ENCODE data around the gene ZNF175. TPM values are rescaled to one million over a fixed set of nuclear protein-coding genes. Genes with fewer than 3 reads are reported as not detected.
A peak's percentile ranks its signal among the peaks of the same experiment; 100 is the strongest.

ZNF175 gene
- total and polyA plus RNA-seq, 9 of the 15 experiments (the other 6 are each of a cell fraction or from before 2014, with no cell fraction given): 3.7 to 37.9 (median 14.0) TPM

GRCh38 chr19:51552996-51553725, 17.9 kb upstream of the ZNF175 start (continued):
- no peak for TF ChIP-seq NR0B1 (IDR thresholded peaks at IDR 0.05; ENCODE audit: partially characterized antibody)
- peak; percentile 60; the same call in 1 of the 2 replicates for TF ChIP-seq JUN (IDR thresholded peaks at IDR 0.05; ENCODE audit: borderline replicate concordance, low read depth, low read length)
- peak; percentile 85; the same call in 1 of the 2 replicates for TF ChIP-seq JUN (CRISPR knock-in tag; IDR thresholded peaks at IDR 0.05; ENCODE audit: borderline replicate concordance)
- peak; percentile 81 for TF ChIP-seq NFIC (IDR thresholded peaks at IDR 0.05)
- no peak for TF ChIP-seq STAT5B (CRISPR knock-in tag; IDR thresholded peaks at IDR 0.05)
- TF ChIP-seq NCOA1 (IDR thresholded peaks at IDR 0.05; ENCODE audit: low read depth): peak; percentile 88
- TF ChIP-seq ATF2 (CRISPR knock-in tag; IDR thresholded peaks at IDR 0.05): no peak
- TF ChIP-seq NFYB (IDR thresholded peaks at IDR 0.05; ENCODE audit: extremely low read depth, insufficient read length): no peak
- TF ChIP-seq MLLT1 (IDR thresholded peaks at IDR 0.05): no peak
- no peak for TF ChIP-seq EP400 (IDR thresholded peaks at IDR 0.05)
- no peak for TF ChIP-seq SREBF1 (IDR thresholded peaks at IDR 0.05; ENCODE audit: borderline replicate concordance, low read depth, low read length)
- 0 out of 2 replicates have a peak, but pooled peaks have one; percentile 41 for TF ChIP-seq ZBTB2 (IDR thresholded peaks at IDR 0.05)
- no peak for TF ChIP-seq ZNF398 (CRISPR knock-in tag; IDR thresholded peaks at IDR 0.05)
- TF ChIP-seq SAP30 (IDR thresholded peaks at IDR 0.05; ENCODE audit: borderline replicate concordance, insufficient read depth, low read depth, low read length, poor library complexity, severe bottlenecking): peak; percentile 95
- peak; percentile 72; the same call in 1 of the 2 replicates for TF ChIP-seq ZNF24 (IDR thresholded peaks at IDR 0.05)
- peak; percentile 33 for TF ChIP-seq CBFA2T2 (conservative IDR thresholded peaks at IDR 0.05)
- TF ChIP-seq ZNF511 (CRISPR knock-in tag; IDR thresholded peaks at IDR 0.05): peak; percentile 99
- peak; percentile 22 to 79; a peak in 3 of 4 replicates for TF ChIP-seq KDM1A (IDR thresholded peaks at IDR 0.05)
- TF ChIP-seq ESRRA (IDR thresholded peaks at IDR 0.05; ENCODE audit: borderline replicate concordance, low read depth): peak; percentile 76
- no peak for TF ChIP-seq MCM3 (IDR thresholded peaks at IDR 0.05)

Data from K562 (cell line).